DOHH2 (cell line): Measurements from ENCODE around the gene MAL.

ENCODE experiments used
- CTCF ChIP-seq: fragments of 200-600 bp; sonication (generic); IDR thresholded peaks from one replicate; pipeline ENCODE4 v1.5.1; 2014; ENCODE audit warnings: antibody characterized with exemption, mild to moderate bottlenecking, low read depth, low read length; ENCODE audit not compliant: poor library complexity, severe bottlenecking
- EZH2phosphoT487 ChIP-seq: fragments of 200-600 bp; sonication (generic); IDR thresholded peaks from 2 replicates; pipeline ENCODE4 v1.6.1; 2017; ENCODE audit warnings: borderline replicate concordance, mild to moderate bottlenecking, antibody characterized with exemption, low read length, moderate library complexity, mixed read lengths

GRCh38 chr2:94995553-94996304 is 29.8 kb upstream of the MAL start:
- TF ChIP-seq CTCF = no peak
- no peak for TF ChIP-seq EZH2phosphoT487
